Ishikawa (cell line): ENCODE measurements around the gene CHST11.

Experiments
- CEBPB ChIP-seq: IDR thresholded peaks from 2 replicates; pipeline ENCODE4 v1.6.1; 2012
- CREB1 ChIP-seq: IDR thresholded peaks from 2 replicates; pipeline ENCODE4 v1.6.1; 2012; ENCODE audit warnings: low read depth
- EGR1 ChIP-seq: IDR thresholded peaks from 2 replicates; pipeline ENCODE4 v1.6.1; 2012
- EP300 ChIP-seq: IDR thresholded peaks from 2 replicates; pipeline ENCODE4 v1.6.1; 2012; ENCODE audit warnings: borderline replicate concordance
- FOXM1 ChIP-seq: IDR thresholded peaks from 2 replicates; pipeline ENCODE4 v1.6.1; 2012; ENCODE audit warnings: low read depth, borderline replicate concordance
- MAX ChIP-seq: IDR thresholded peaks from 2 replicates; pipeline ENCODE4 v1.6.1; 2012
- NFIC ChIP-seq: IDR thresholded peaks from 2 replicates; pipeline ENCODE4 v1.6.1; 2012
- RAD21 ChIP-seq: IDR thresholded peaks from 2 replicates; pipeline ENCODE4 v1.6.1; 2012; ENCODE audit warnings: low read depth
- TAF1 ChIP-seq: IDR thresholded peaks from 2 replicates; pipeline ENCODE4 v1.6.1; 2012; ENCODE audit warnings: low read depth, mild to moderate bottlenecking
- TCF12 ChIP-seq: IDR thresholded peaks from 2 replicates; pipeline ENCODE4 v1.6.1; 2012; ENCODE audit warnings: low read depth
- TEAD4 ChIP-seq: IDR thresholded peaks from 2 replicates; pipeline ENCODE4 v1.6.1; 2012
- YY1 ChIP-seq: IDR thresholded peaks from 2 replicates; pipeline ENCODE4 v1.6.1; 2012; ENCODE audit warnings: low read depth
- ZBTB7A ChIP-seq: IDR thresholded peaks from 2 replicates; pipeline ENCODE4 v1.6.1; 2012; ENCODE audit warnings: low read depth
- TF ChIP-seq, protein P1 (sequence below): IDR thresholded peaks from 2 replicates; pipeline ENCODE4 v1.6.1; 2012
- TF ChIP-seq, protein P2 (sequence below): IDR thresholded peaks from 2 replicates; pipeline ENCODE4 v1.6.1; 2012; ENCODE audit warnings: low read depth, mild to moderate bottlenecking

Gene CHST11

DNA sequence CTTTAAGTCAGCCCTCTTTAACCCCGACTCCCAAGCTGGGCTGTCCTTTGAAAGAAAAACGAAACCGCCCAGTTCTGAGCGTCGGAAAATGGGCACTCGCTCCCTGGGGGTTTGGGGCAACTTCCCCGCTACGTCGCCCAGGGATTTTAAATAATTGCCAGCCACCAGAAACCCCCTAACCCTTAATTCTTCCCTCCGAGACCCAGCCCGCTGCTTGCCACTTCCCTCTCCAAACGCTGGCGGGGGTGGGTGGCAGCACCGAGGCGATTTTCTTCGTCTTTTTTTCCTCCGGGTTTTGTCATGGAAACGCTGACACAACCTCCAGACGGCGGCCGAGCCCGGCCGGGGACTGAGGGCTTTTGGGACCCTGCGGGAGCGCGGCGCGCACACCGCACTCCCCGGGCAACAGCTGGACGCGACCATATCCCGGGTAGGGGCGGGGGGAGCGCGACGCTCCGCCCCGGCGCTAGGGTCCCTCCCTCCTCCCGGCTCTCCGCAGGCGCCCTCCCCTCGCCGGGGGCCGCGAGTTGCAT lies at the start of gene CHST11:
TSS of gene CHST11 (plus strand) at position 532 of the 533 bp plus-strand sequence.
- TF ChIP-seq EGR1 (0 out of 2 replicates have a peak, but pooled peaks have one; percentile 21), TEAD4 (no peak), ZBTB7A (peak; percentile 59; the same call in 1 of the 2 replicates)

GRCh38 chr12:104407438-104407837 lies 49.3 kb upstream of the CHST11 start:
- no peak for TF ChIP-seq EGR1
- TF ChIP-seq YY1, result no peak
- no peak for TF ChIP-seq TAF1
- no peak for TF ChIP-seq RAD21
- no peak for TF ChIP-seq TCF12
- no peak for TF ChIP-seq MAX
- no peak for TF ChIP-seq CREB1
- no peak for TF ChIP-seq FOXM1
- TF ChIP-seq, protein P1, sequence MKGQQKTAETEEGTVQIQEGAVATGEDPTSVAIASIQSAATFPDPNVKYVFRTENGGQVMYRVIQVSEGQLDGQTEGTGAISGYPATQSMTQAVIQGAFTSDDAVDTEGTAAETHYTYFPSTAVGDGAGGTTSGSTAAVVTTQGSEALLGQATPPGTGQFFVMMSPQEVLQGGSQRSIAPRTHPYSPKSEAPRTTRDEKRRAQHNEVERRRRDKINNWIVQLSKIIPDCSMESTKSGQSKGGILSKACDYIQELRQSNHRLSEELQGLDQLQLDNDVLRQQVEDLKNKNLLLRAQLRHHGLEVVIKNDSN, result no peak
- TF ChIP-seq NFIC, result no peak
- TF ChIP-seq CEBPB, result no peak

DNA sequence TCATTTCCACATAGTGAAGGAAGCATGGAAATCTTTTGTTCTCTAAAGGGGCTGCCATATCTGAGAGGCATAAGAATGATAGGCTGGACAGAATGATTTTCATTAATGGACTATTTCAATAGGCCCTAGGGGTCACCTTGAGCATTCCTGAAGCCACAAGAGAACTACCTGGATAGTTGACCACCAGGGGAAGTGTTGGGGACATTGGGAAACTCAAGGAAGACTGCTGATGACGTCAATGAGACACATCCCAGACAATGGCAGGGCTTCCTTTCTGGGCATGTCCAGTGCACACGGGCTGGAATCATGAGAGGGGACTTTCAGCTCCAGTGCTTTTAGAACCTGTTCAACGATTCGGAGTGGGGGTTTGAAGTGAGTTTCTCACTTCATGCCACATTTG lies 48.8 kb upstream of the CHST11 start:
- TF ChIP-seq EP300 (no peak), TCF12 (no peak), EGR1 (no peak)

- no peak for TF ChIP-seq EGR1
- no peak for TF ChIP-seq TAF1
- TF ChIP-seq, protein P2, sequence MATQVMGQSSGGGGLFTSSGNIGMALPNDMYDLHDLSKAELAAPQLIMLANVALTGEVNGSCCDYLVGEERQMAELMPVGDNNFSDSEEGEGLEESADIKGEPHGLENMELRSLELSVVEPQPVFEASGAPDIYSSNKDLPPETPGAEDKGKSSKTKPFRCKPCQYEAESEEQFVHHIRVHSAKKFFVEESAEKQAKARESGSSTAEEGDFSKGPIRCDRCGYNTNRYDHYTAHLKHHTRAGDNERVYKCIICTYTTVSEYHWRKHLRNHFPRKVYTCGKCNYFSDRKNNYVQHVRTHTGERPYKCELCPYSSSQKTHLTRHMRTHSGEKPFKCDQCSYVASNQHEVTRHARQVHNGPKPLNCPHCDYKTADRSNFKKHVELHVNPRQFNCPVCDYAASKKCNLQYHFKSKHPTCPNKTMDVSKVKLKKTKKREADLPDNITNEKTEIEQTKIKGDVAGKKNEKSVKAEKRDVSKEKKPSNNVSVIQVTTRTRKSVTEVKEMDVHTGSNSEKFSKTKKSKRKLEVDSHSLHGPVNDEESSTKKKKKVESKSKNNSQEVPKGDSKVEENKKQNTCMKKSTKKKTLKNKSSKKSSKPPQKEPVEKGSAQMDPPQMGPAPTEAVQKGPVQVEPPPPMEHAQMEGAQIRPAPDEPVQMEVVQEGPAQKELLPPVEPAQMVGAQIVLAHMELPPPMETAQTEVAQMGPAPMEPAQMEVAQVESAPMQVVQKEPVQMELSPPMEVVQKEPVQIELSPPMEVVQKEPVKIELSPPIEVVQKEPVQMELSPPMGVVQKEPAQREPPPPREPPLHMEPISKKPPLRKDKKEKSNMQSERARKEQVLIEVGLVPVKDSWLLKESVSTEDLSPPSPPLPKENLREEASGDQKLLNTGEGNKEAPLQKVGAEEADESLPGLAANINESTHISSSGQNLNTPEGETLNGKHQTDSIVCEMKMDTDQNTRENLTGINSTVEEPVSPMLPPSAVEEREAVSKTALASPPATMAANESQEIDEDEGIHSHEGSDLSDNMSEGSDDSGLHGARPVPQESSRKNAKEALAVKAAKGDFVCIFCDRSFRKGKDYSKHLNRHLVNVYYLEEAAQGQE, result no peak
- TF ChIP-seq TCF12, result no peak
- no peak for TF ChIP-seq CREB1
- TF ChIP-seq MAX, result no peak
- no peak for TF ChIP-seq RAD21
- no peak for TF ChIP-seq NFIC
- TF ChIP-seq, protein P1, result no peak
- no peak for TF ChIP-seq YY1
- TF ChIP-seq EP300, result no peak
- TF ChIP-seq ZBTB7A, result no peak
- no peak for TF ChIP-seq FOXM1
- TF ChIP-seq CEBPB, result no peak
- no peak for TF ChIP-seq TEAD4
These were observed 46.4 kb upstream of the CHST11 start for GRCh38 chr12:104410326-104410725.

GRCh38 chr12:104410786-104411185 lies 46.0 kb upstream of the CHST11 start:
- TF ChIP-seq EGR1 (no peak), MAX (no peak), ZBTB7A (no peak), TEAD4 (no peak)

DNA sequence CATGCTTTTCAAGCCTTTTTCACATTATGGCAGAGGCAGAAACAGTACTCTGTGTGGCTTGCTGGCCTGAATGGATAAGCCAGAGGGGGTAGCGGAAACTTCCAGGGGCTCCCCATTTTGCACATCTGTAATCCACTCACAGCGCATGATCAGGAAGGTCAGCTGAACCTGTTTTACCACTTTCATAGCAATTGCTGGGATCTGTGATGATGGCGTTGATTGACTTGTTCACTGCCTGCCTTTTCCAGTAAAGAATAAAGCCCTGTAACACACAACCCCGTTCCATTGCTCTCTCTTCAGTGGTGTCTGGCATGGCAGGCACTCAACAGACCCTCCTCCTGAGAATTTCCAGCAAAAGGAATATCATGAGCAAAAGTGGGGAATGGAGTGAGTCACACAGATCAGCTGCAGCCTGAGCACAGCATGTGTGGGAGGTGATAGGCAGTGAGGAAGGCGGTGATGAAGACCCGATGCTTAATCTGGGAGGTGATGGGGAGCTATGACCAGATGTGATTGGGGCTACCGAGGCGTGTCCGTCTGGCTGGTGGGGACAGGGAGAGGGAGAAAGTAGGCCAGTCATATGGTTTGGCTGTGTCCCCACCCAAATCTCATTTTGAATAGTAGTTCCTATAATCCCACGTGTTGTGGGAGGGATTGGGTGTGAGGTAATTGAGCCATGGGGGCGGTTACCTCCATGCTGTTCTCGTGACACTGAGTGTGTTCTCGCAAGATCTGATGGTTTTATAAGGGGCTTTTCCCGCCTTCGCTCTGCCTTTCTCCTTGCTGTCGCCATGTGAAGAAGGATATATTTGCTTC lies 44.7 kb upstream of the CHST11 start:
- TF ChIP-seq EP300 (no peak), EGR1 (no peak), TEAD4 (no peak), NFIC (no peak), TAF1 (no peak), CREB1 (no peak), RAD21 (no peak), TCF12 (no peak), FOXM1 (no peak), MAX (no peak), ZBTB7A (no peak), YY1 (no peak), CEBPB (no peak)
- TF ChIP-seq, protein P1, result no peak
- TF ChIP-seq, protein P2, result no peak
